Esophagus muscularis mucosa (tissue), 4 donors: ENCODE results near the gene ZNF474. TPM values are rescaled to one million over a fixed set of nuclear protein-coding genes. Genes with fewer than 3 reads are reported as not detected.

Experiments
- DNase-seq: peaks from one replicate; pipeline ENCODE4 v3.0.0-alpha.2; 2017; ENCODE audit errors: extremely low spot score
- H3K27ac ChIP-seq, 4 donors: fragments of 200-600 bp; sonication (generic); replicated peaks in 1 of 4; 1 replicate in 3 of 4; 2 replicates in 1 of 4; pipeline ENCODE4 v1.5.1; 2016 to 2019; ENCODE audit warnings: mild to moderate bottlenecking in 1 of 4
- H3K27me3 ChIP-seq, 4 donors: fragments of 200-600 bp; sonication (generic); one replicate each; pipeline versions ENCODE4 v1.5.1 to v1.6.0; 2016 to 2019
- H3K36me3 ChIP-seq, 4 donors: fragments of 200-600 bp; sonication (generic); one replicate each; pipeline ENCODE4 v1.5.1; 2016 to 2019
- H3K4me1 ChIP-seq, 4 donors: fragments of 200-600 bp; sonication (generic); one replicate each; pipeline ENCODE4 v1.5.1; 2016 to 2019
- H3K4me3 ChIP-seq, 4 donors: fragments of 200-600 bp; sonication (generic); 1 replicate in 2 of 4; 2 replicates in 2 of 4; pipeline ENCODE4 v1.5.1; 2016 to 2019; ENCODE audit warnings: mild to moderate bottlenecking in 4 of 4, moderate library complexity in 1 of 4
- H3K9me3 ChIP-seq, 4 donors: fragments of 200-600 bp; sonication (generic); 1 replicate in 3 of 4; 2 replicates in 1 of 4; pipeline ENCODE4 v1.5.1; 2016 to 2019
- CTCF ChIP-seq, 3 experiments: fragments of 200-600 bp in 2 of 3; fragments of 450-650 bp in 1 of 3; sonication (generic) in 2 of 3; IDR thresholded peaks; one replicate each; pipeline ENCODE4 v1.5.1; 2017 to 2019; ENCODE audit warnings: antibody characterized with exemption in 3 of 3, mild to moderate bottlenecking in 2 of 3, moderate library complexity in 1 of 3
- EP300 ChIP-seq: sonication (generic); formaldehyde crosslinking; IDR thresholded peaks from one replicate; pipeline ENCODE4 v1.6.1; 2017; ENCODE audit warnings: antibody characterized with exemption
- POLR2A ChIP-seq: fragments of 450-650 bp; IDR thresholded peaks from one replicate; pipeline ENCODE4 v1.6.1; 2017; ENCODE audit warnings: antibody characterized with exemption, moderate library complexity, mild to moderate bottlenecking, low read depth
- POLR2AphosphoS5 ChIP-seq, 2 donors: sonication (generic); formaldehyde crosslinking; IDR thresholded peaks; one replicate each; pipeline ENCODE4 v1.6.1; 2017; ENCODE audit warnings: antibody characterized with exemption in 2 of 2
- WGBS: methylation state at CpG from one replicate; pipeline ENCODE4 v1.1.5; 2018; 5-methylcytosine and 5-hydroxymethylcytosine counted together
- intact Hi-C: fragments of 100-400 bp; cut with DNase I; formaldehyde crosslinking; loops from one replicate; pipeline ENCODE4 v1.15.1; 2023
- total RNA-seq, 4 donors: library from RNA; depleted of rRNA; stranded (reverse); fragments of >200 nt; gene quantifications; one replicate each; pipeline versions ENCODE4 v1.1.0 to v1.2.1, GENCODE V29; 2016

Gene ZNF474
- total RNA-seq, 4 donors from 2014 or later = 0.33 to 1.8 (median 0.71) TPM; not detected in 1

DNA sequence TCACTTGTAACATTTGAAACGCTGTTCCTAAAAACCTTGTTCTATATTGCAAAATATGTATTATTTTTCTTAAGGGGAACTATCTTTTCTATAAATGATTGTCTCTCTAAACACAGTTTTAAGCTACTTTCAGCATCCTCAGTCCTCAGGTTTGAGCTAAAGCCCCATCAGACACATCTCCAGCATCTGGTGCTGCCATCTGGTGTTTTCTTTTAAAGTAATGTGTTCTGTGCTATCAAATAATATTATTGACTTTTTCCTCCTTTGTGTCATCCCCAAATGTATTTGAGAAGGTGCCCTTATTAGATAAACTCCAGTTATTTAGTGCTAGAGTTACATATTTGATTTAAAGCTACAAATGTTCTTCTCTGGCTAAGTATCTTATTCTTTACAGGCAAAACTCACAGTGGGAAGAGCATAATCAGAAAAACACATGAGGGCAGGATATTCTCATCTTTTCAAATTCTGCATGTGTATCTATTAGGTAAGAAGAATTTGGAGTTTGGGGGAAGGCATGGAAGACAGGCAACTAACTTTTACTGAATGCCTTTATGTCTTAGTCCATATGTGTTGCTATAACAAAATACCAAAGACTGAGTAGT, 27.5 kb downstream of the ZNF474 start:
- H3K27me3 ChIP-seq = no peaks in the 10 kb centered on the region
- intact Hi-C loops = loop anchor here (2.0 to 10.0 kb wide), 2 partner anchors 64 to 192 kb away; partner anchors contain the start of gene SRFBP1
- no peak overlapping the region for H3K4me3 ChIP-seq
- TF ChIP-seq CTCF (IDR thresholded peaks at IDR 0.05) (peak; percentile 48 to 52 (median 52)), POLR2AphosphoS5 (IDR thresholded peaks at IDR 0.05) (no peak), POLR2A (no peak), EP300 (no peak)
- WGBS = 54% methylated on average over 1 of the region's 1 CpG
- DNase-seq = no peak
- H3K4me1 ChIP-seq = peaks cover 3 to 40% (median 32%) of the 10 kb centered on the region in 4 donors
- H3K27ac ChIP-seq = no peak overlapping the region
- no peaks in the 10 kb centered on the region for H3K36me3 ChIP-seq
- no peaks in the 10 kb centered on the region for H3K9me3 ChIP-seq

DNA sequence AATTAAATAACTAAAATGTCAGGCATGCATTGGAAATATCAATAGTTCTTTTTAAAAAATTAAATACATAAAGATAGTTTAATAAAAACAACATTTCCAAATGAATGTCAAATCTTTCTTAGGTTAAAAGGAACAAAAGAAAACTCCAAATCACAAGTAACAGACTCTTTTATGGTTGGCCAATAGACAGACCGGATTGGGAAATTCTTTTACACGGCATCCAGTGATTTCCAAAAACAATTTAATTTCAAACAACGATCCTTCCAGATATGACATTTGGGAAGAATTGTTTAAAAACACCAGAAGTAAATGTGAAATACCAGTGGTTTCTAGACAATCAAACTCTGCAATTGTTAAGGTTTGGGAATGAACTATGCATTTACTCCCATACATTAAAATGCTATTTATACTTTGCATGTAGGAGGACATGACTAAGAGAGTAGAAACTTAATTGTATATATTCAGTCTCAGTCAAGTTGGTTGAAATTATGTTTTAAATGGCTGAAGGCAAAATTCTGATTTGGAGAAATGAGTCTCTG, 32.8 kb downstream of the ZNF474 start:
- H3K36me3 ChIP-seq = no peaks in the 10 kb centered on the region
- no peak for DNase-seq
- intact Hi-C loops = no loop called here
- peaks cover 4 to 35% (median 23%) of the 10 kb centered on the region in 4 donors for H3K4me1 ChIP-seq
- no peaks in the 10 kb centered on the region for H3K9me3 ChIP-seq
- H3K27ac ChIP-seq = no peak overlapping the region
- TF ChIP-seq POLR2A (no peak), POLR2AphosphoS5 (IDR thresholded peaks at IDR 0.05) (no peak), CTCF (IDR thresholded peaks at IDR 0.05) (no peak), EP300 (no peak)
- H3K27me3 ChIP-seq = no peaks in the 10 kb centered on the region
- WGBS = 72% methylated on average over 3 of the region's 3 CpGs
- H3K4me3 ChIP-seq = no peak overlapping the region

- H3K4me3 ChIP-seq = no peak overlapping the region
- peak overlapping the region; percentile 28 to 77 (median 44) for H3K27ac ChIP-seq
- H3K9me3 ChIP-seq = no peaks in the 10 kb centered on the region
- intact Hi-C loops = no loop called here
- WGBS = 38% methylated on average over 4 of the region's 4 CpGs
- H3K27me3 ChIP-seq = no peaks in the 10 kb centered on the region
- no peak for DNase-seq
- peaks cover 4 to 35% (median 23%) of the 10 kb centered on the region in 4 donors for H3K4me1 ChIP-seq
- TF ChIP-seq POLR2A (no peak), POLR2AphosphoS5 (IDR thresholded peaks at IDR 0.05) (peak in 1 of 2 donors; percentile 47), EP300 (no peak), CTCF (IDR thresholded peaks at IDR 0.05) (no peak)
- H3K36me3 ChIP-seq = no peaks in the 10 kb centered on the region
Measured at GRCh38 chr5:122163121-122164069, 34.0 kb downstream of the ZNF474 start.

- peaks cover 4 to 35% (median 23%) of the 10 kb centered on the region in 4 donors for H3K4me1 ChIP-seq
- TF ChIP-seq POLR2A = no peak
- TF ChIP-seq EP300 = no peak
- TF ChIP-seq CTCF (IDR thresholded peaks at IDR 0.05) = no peak
- TF ChIP-seq POLR2AphosphoS5 (IDR thresholded peaks at IDR 0.05) = no peak
- no peaks in the 10 kb centered on the region for H3K9me3 ChIP-seq
- H3K36me3 ChIP-seq = no peaks in the 10 kb centered on the region
- peak overlapping the region; percentile 28 to 77 (median 44) for H3K27ac ChIP-seq
- DNase-seq = no peak
- intact Hi-C loops = no loop called here
- H3K27me3 ChIP-seq = no peaks in the 10 kb centered on the region
- no peak overlapping the region for H3K4me3 ChIP-seq
Measured at GRCh38 chr5:122164070-122164435, 34.7 kb downstream of the ZNF474 start.
